Right lobe of liver (tissue), 4 donors: ENCODE measurements around the gene LAMC1.

ENCODE experiments used
- CTCF ChIP-seq, 4 donors: fragments of 200-600 bp in 3 of 4; fragments of 450-650 bp in 1 of 4; IDR thresholded peaks; one replicate each; pipeline versions ENCODE4 v1.5.1 to v1.8.0; 2016 to 2022; ENCODE audit warnings: antibody characterized with exemption in 4 of 4, mild to moderate bottlenecking in 2 of 4
- POLR2A ChIP-seq: fragments of 450-650 bp; IDR thresholded peaks from one replicate; pipeline ENCODE4 v1.6.1; 2017; ENCODE audit warnings: antibody characterized with exemption, mild to moderate bottlenecking
- donor health status: DM: no; HTN: no; CAD: no.
- donor health status: DM: no; HTN: no; CAD: no.
- donor health status: DM: no; HTN: yes; CAD: no.

- TF ChIP-seq CTCF (IDR thresholded peaks at IDR 0.05), result no peak
- TF ChIP-seq POLR2A, result no peak
These were observed 171.9 kb downstream of the LAMC1 start for GRCh38 chr1:183195142-183195574.
